H1 (cell line): ENCODE data around the gene ARID5B. TPM values are rescaled to one million over a fixed set of nuclear protein-coding genes. Genes with fewer than 3 reads are reported as not detected.

Experiments used
- BRCA1 ChIP-seq: IDR thresholded peaks from 2 replicates; pipeline ENCODE4 v1.6.1; 2012; ENCODE audit warnings: low read depth, low read length, improper control_type of control experiment
- RFX5 ChIP-seq: IDR thresholded peaks from 2 replicates; pipeline ENCODE4 v1.6.1; 2011; ENCODE audit warnings: low read depth, low read length, improper control_type of control experiment, borderline replicate concordance
- RNF2 ChIP-seq: fragments of 200-900, 300-1000 bp; sonication (generic); IDR thresholded peaks from 2 replicates; pipeline ENCODE4 v1.7.1; 2016; ENCODE audit warnings: borderline replicate concordance, low read depth, mild to moderate bottlenecking, antibody characterized with exemption, low read length; ENCODE audit not compliant: poor library complexity, severe bottlenecking; ENCODE audit errors: missing control alignments
- ZNF274 ChIP-seq: IDR thresholded peaks from 2 replicates; pipeline ENCODE4 v1.7.0; 2012; ENCODE audit warnings: low read length, borderline replicate concordance; ENCODE audit errors: extremely low read depth
- polyA plus RNA-seq, 7 experiments: library from polyadenylated mRNA; depleted of rRNA in 3 of 7; stranded (reverse) in 5 of 7; unstranded in 2 of 7; fragments of >200 nt in 5 of 7; fragments of 200-250 nt in 2 of 7; gene quantifications; 1 replicate in 5 of 7; 2 replicates in 1 of 7; 4 replicates in 1 of 7; pipeline versions ENCODE4 v1.2.1 to v1.2.3, GENCODE V29; 2011 to 2013; ENCODE audit warnings: missing spikeins in 2 of 7, mixed read lengths in 2 of 7
- total RNA-seq: library from RNA; stranded (reverse); fragmentation: NEBNext Ultra II Directional; extraction: Animal tissue kit (Norgen Biotek cat#: 25700); gene quantifications from 2 replicates; pipeline ENCODE4 v1.2.1, GENCODE V29; 2021
- TF ChIP-seq, protein P1 (sequence below): IDR thresholded peaks from 2 replicates; pipeline ENCODE4 v1.6.1; 2012; ENCODE audit warnings: inconsistent platforms

The ARID5B gene
- total and polyA plus RNA-seq, 2 of the 8 experiments (the other 6 are each of a cell fraction or from before 2014, with no cell fraction given), result 0.21 to 1.1 TPM

DNA sequence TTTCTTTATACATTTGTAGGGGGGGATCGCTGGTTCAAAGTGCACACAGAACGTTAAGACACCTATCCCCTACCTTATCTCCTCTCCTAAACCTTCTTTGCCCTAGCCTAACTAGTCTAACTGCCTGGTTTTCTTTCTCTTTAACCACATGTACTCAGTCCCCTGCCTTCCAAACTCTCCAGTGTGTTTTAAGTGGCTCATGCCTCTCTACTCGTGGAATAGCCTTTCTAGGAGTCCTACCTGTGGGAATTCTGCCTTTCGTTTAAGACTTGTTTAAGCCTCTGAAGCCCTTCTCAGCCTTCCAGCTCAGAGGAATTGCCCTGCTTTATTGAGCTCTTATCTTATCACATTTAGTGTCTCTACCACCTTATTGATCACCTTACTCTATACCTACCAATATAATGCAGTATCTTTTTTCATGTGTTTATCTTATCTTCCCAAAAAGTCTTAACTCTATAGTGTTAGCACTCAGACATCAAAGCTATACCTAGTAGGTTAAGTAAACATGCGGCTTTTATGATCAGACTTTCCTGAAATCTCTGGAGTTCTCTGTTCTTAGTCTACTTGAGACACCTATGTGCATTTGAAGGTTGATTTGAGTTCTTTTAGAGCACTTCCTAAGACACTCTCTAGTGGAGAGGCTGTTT is 50.7 kb downstream of the ARID5B start (continued):
- TF ChIP-seq, protein P1, sequence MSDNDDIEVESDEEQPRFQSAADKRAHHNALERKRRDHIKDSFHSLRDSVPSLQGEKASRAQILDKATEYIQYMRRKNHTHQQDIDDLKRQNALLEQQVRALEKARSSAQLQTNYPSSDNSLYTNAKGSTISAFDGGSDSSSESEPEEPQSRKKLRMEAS, result no peak
- TF ChIP-seq RNF2, result no peak
- no peak for TF ChIP-seq BRCA1
- TF ChIP-seq RFX5, result no peak
- no peak for TF ChIP-seq ZNF274
